ENCODE data around the gene PLAGL1. TPM values are rescaled to one million over a fixed set of nuclear protein-coding genes. Genes with fewer than 3 reads are reported as not detected.

The PLAGL1 gene
- total and polyA plus RNA-seq, 7 donors: 9.8 to 31.3 (median 14.4) TPM

GRCh38 chr6:144008846-144009245 is 787 bp upstream of the PLAGL1 start:
- Histone ChIP-seq H3K27ac (peak overlapping the region in 3 of 4 donors; percentile 71), H3K4me3 (peak overlapping the region in 1 of 4 donors; percentile 66), H3K9me3 (no peaks in the 10 kb centered on the region), H3K4me1 (no peaks in the 10 kb centered on the region), H3K36me3 (no peaks in the 10 kb centered on the region), H3K27me3 (no peaks in the 10 kb centered on the region)
- TF ChIP-seq POLR2AphosphoS5 (IDR thresholded peaks at IDR 0.05) (no peak), POLR2A (IDR thresholded peaks at IDR 0.05) (no peak), CTCF (IDR thresholded peaks at IDR 0.05) (no peak), EP300 (IDR thresholded peaks at IDR 0.05) (no peak)
- no peak for DNase-seq
- WGBS, 2 donors: 86 to 91% methylated on average over 9 of the region's 9 CpGs
- intact Hi-C loops (cut with DNase I): no loop called here

- WGBS, 2 donors: 42 to 51% methylated on average over 52 of the region's 52 CpGs
- H3K9me3 ChIP-seq: no peaks in the 10 kb centered on the region
These were observed 460 bp downstream of the PLAGL1 start for GRCh38 chr6:144007478-144008119.

GRCh38 chr6:144006736-144007477 is 1.2 kb downstream of the PLAGL1 start:
- H3K4me1 ChIP-seq: no peaks in the 10 kb centered on the region
- DNase-seq: no peak
- TF ChIP-seq POLR2AphosphoS5 (IDR thresholded peaks at IDR 0.05): no peak
- TF ChIP-seq EP300 (IDR thresholded peaks at IDR 0.05): no peak
- no peak for TF ChIP-seq CTCF (IDR thresholded peaks at IDR 0.05)
- peak overlapping the region; percentile 32 to 68 (median 60) for H3K4me3 ChIP-seq
- no peaks in the 10 kb centered on the region for H3K27me3 ChIP-seq
- H3K27ac ChIP-seq: peak overlapping the region in 3 of 4 donors; percentile 71
- intact Hi-C loops (cut with DNase I): no loop called here
- H3K36me3 ChIP-seq: no peaks in the 10 kb centered on the region
- WGBS, 2 donors: 47 to 57% methylated on average over 21 of the region's 21 CpGs
- no peaks in the 10 kb centered on the region for H3K9me3 ChIP-seq

More at GRCh38 chr6:144007478-144008119, 460 bp downstream of the PLAGL1 start:
- intact Hi-C loops (cut with DNase I): no loop called here
- no peaks in the 10 kb centered on the region for H3K4me1 ChIP-seq
- H3K27ac ChIP-seq: peak overlapping the region; percentile 69 to 71 (median 71)
- no peaks in the 10 kb centered on the region for H3K36me3 ChIP-seq
- H3K4me3 ChIP-seq: peak overlapping the region; percentile 32 to 68 (median 60)
- no peak for TF ChIP-seq POLR2AphosphoS5 (IDR thresholded peaks at IDR 0.05)
- no peak for DNase-seq
- H3K27me3 ChIP-seq: no peaks in the 10 kb centered on the region

GRCh38 chr6:143999406-143999805 is 8.7 kb downstream of the PLAGL1 start:
- DNase-seq: no peak
- H3K4me1 ChIP-seq: no peaks in the 10 kb centered on the region

More at GRCh38 chr6:143999406-143999805, 8.7 kb downstream of the PLAGL1 start:
- H3K27ac ChIP-seq: no peak overlapping the region
- H3K27me3 ChIP-seq: no peaks in the 10 kb centered on the region
- no peak for TF ChIP-seq POLR2A (IDR thresholded peaks at IDR 0.05)
- TF ChIP-seq CTCF (IDR thresholded peaks at IDR 0.05): no peak
- TF ChIP-seq POLR2AphosphoS5 (IDR thresholded peaks at IDR 0.05): no peak
- no peak for TF ChIP-seq EP300 (IDR thresholded peaks at IDR 0.05)
- 92 to 96% methylated on average over 3 of the region's 3 CpGs for WGBS, 2 donors
- H3K9me3 ChIP-seq: no peaks in the 10 kb centered on the region
- intact Hi-C loops (cut with DNase I): no loop called here
- H3K4me3 ChIP-seq: no peak overlapping the region
- H3K36me3 ChIP-seq: no peaks in the 10 kb centered on the region
